ACC112 (cell line): ENCODE measurements around the gene RPSA.

ENCODE experiments used
- H2AFZ ChIP-seq: fragments of 200-600 bp; sonication (generic); one replicate; pipeline ENCODE4 v1.6.0; 2017; ENCODE audit warnings: antibody characterized with exemption, low read length; ENCODE audit not compliant: unreplicated experiment
- H3K27ac ChIP-seq: fragments of 200-600 bp; sonication (generic); 2 replicates; pipeline ENCODE4 v1.5.1; 2014; ENCODE audit warnings: low read depth, mild to moderate bottlenecking, antibody characterized with exemption, low read length, moderate library complexity
- H3K27me3 ChIP-seq: fragments of 200-600 bp; sonication (generic); 2 replicates; pipeline ENCODE4 v1.6.1; 2014; ENCODE audit warnings: mild to moderate bottlenecking, antibody characterized with exemption, low read length, moderate library complexity, mixed read lengths; ENCODE audit not compliant: insufficient read depth
- H3K36me3 ChIP-seq: fragments of 200-600 bp; sonication (generic); 2 replicates; pipeline ENCODE4 v1.6.1; 2016; ENCODE audit warnings: mild to moderate bottlenecking, antibody characterized with exemption, low read length, moderate library complexity, mixed read lengths; ENCODE audit not compliant: insufficient read depth
- H3K4me1 ChIP-seq: fragments of 200-600 bp; sonication (generic); one replicate; pipeline ENCODE4 v1.6.1; 2016; ENCODE audit warnings: low read length, mixed read lengths; ENCODE audit not compliant: insufficient read depth, unreplicated experiment, control insufficient read depth
- H3K4me3 ChIP-seq: fragments of 200-600 bp; sonication (generic); 2 replicates; pipeline ENCODE4 v1.5.1; 2014; ENCODE audit warnings: mild to moderate bottlenecking, low read depth, low read length
- H3K79me2 ChIP-seq: fragments of 200-600 bp; sonication (generic); one replicate; pipeline ENCODE4 v1.6.0; 2016; ENCODE audit warnings: low read length; ENCODE audit not compliant: control insufficient read depth, unreplicated experiment, insufficient read depth

Gene RPSA

GRCh38 chr3:39423436-39423970, 17.0 kb downstream of the RPSA start:
- Histone ChIP-seq H3K36me3 (no peaks in the 10 kb centered on the region), H3K4me3 (no peak overlapping the region), H2AFZ (no peak overlapping the region), H3K27me3 (no peaks in the 10 kb centered on the region), H3K4me1 (no peaks in the 10 kb centered on the region), H3K79me2 (no peaks in the 10 kb centered on the region), H3K27ac (no peak overlapping the region)

GRCh38 chr3:39426312-39426711, 19.8 kb downstream of the RPSA start:
- H3K27ac ChIP-seq: no peak overlapping the region
- no peak overlapping the region for H3K4me3 ChIP-seq
- no peak overlapping the region for H2AFZ ChIP-seq
- H3K27me3 ChIP-seq: no peaks in the 10 kb centered on the region
- H3K36me3 ChIP-seq: no peaks in the 10 kb centered on the region
- H3K79me2 ChIP-seq: no peaks in the 10 kb centered on the region
- no peaks in the 10 kb centered on the region for H3K4me1 ChIP-seq

GRCh38 chr3:39427506-39427905, 21.0 kb downstream of the RPSA start:
- H3K36me3 ChIP-seq: no peaks in the 10 kb centered on the region
- H2AFZ ChIP-seq: no peak overlapping the region
- H3K27me3 ChIP-seq: no peaks in the 10 kb centered on the region
- no peaks in the 10 kb centered on the region for H3K79me2 ChIP-seq
- H3K27ac ChIP-seq: no peak overlapping the region
- H3K4me1 ChIP-seq: no peaks in the 10 kb centered on the region
- H3K4me3 ChIP-seq: no peak overlapping the region

GRCh38 chr3:39428745-39429201, 22.3 kb downstream of the RPSA start:
- H3K36me3 ChIP-seq: no peaks in the 10 kb centered on the region
- no peak overlapping the region for H3K27ac ChIP-seq
- H3K27me3 ChIP-seq: no peaks in the 10 kb centered on the region
- H3K79me2 ChIP-seq: no peaks in the 10 kb centered on the region
- no peak overlapping the region for H3K4me3 ChIP-seq
- H3K4me1 ChIP-seq: peaks cover 7% of the 10 kb centered on the region
- no peak overlapping the region for H2AFZ ChIP-seq

- H3K79me2 ChIP-seq: no peaks in the 10 kb centered on the region
- no peak overlapping the region for H2AFZ ChIP-seq
- no peak overlapping the region for H3K27ac ChIP-seq
- peaks cover 14% of the 10 kb centered on the region for H3K4me1 ChIP-seq
- no peak overlapping the region for H3K4me3 ChIP-seq
- no peaks in the 10 kb centered on the region for H3K36me3 ChIP-seq
- H3K27me3 ChIP-seq: no peaks in the 10 kb centered on the region
These were observed 22.9 kb downstream of the RPSA start for GRCh38 chr3:39429466-39429865.

- H3K4me3 ChIP-seq: no peak overlapping the region
- H3K79me2 ChIP-seq: no peaks in the 10 kb centered on the region
- H2AFZ ChIP-seq: no peak overlapping the region
- H3K27ac ChIP-seq: no peak overlapping the region
- no peaks in the 10 kb centered on the region for H3K27me3 ChIP-seq
- no peaks in the 10 kb centered on the region for H3K36me3 ChIP-seq
- H3K4me1 ChIP-seq: peaks cover 23% of the 10 kb centered on the region
These were observed 25.8 kb downstream of the RPSA start for GRCh38 chr3:39432342-39432741.

- Histone ChIP-seq H3K4me3 (peak overlapping the region; percentile 59; the same call in 1 of the 2 replicates), H3K27ac (peak overlapping the region; percentile 40), H3K36me3 (no peaks in the 10 kb centered on the region), H3K27me3 (no peaks in the 10 kb centered on the region), H2AFZ (peak overlapping the region; percentile 72), H3K79me2 (no peaks in the 10 kb centered on the region), H3K4me1 (peaks cover 23% of the 10 kb centered on the region)
These were observed 27.1 kb downstream of the RPSA start for GRCh38 chr3:39433642-39434041.

GRCh38 chr3:39434574-39434973, 28.1 kb downstream of the RPSA start:
- Histone ChIP-seq H3K27ac (peak overlapping the region; percentile 40; the same call in 1 of the 2 replicates), H3K79me2 (no peaks in the 10 kb centered on the region), H3K4me1 (peaks cover 23% of the 10 kb centered on the region), H3K27me3 (no peaks in the 10 kb centered on the region), H2AFZ (peak overlapping the region; percentile 72), H3K36me3 (no peaks in the 10 kb centered on the region), H3K4me3 (no peak overlapping the region; the same call in 1 of the 2 replicates)

GRCh38 chr3:39435006-39435748, 28.7 kb downstream of the RPSA start:
- Histone ChIP-seq H2AFZ (peak overlapping the region; percentile 72), H3K79me2 (no peaks in the 10 kb centered on the region), H3K27ac (no peak overlapping the region), H3K4me1 (peaks cover 23% of the 10 kb centered on the region), H3K36me3 (no peaks in the 10 kb centered on the region), H3K27me3 (no peaks in the 10 kb centered on the region), H3K4me3 (no peak overlapping the region)

GRCh38 chr3:39438880-39439279, 32.4 kb downstream of the RPSA start:
- H3K4me3 ChIP-seq: no peak overlapping the region
- peaks cover 15% of the 10 kb centered on the region for H3K4me1 ChIP-seq
- no peak overlapping the region for H2AFZ ChIP-seq
- H3K27me3 ChIP-seq: no peaks in the 10 kb centered on the region
- no peak overlapping the region for H3K27ac ChIP-seq
- H3K79me2 ChIP-seq: no peaks in the 10 kb centered on the region
- no peaks in the 10 kb centered on the region for H3K36me3 ChIP-seq

GRCh38 chr3:39440316-39440715, 33.8 kb downstream of the RPSA start:
- no peaks in the 10 kb centered on the region for H3K36me3 ChIP-seq
- H3K4me3 ChIP-seq: no peak overlapping the region
- H3K79me2 ChIP-seq: no peaks in the 10 kb centered on the region
- H3K27ac ChIP-seq: no peak overlapping the region
- H3K27me3 ChIP-seq: no peaks in the 10 kb centered on the region
- H3K4me1 ChIP-seq: peaks cover under 1% of the 10 kb centered on the region
- no peak overlapping the region for H2AFZ ChIP-seq
